Suprapubic skin (tissue), 4 donors: ENCODE measurements around the gene TRRAP.

Experiments used
- POLR2A ChIP-seq, 2 donors: fragments of 450-650 bp; IDR thresholded peaks; one replicate each; pipeline ENCODE4 v1.6.1; 2017; ENCODE audit warnings: antibody characterized with exemption in 2 of 2, mild to moderate bottlenecking in 2 of 2, moderate library complexity in 2 of 2
- POLR2AphosphoS5 ChIP-seq, 3 donors: sonication (generic); formaldehyde crosslinking; IDR thresholded peaks; one replicate each; pipeline ENCODE4 v1.6.1; 2017; ENCODE audit warnings: antibody characterized with exemption in 3 of 3
- TF ChIP-seq, protein P1 (sequence below), 2 donors: fragments of 200-600 bp in 1 of 2; fragments of 450-650 bp in 1 of 2; sonication (generic) in 1 of 2; IDR thresholded peaks; one replicate each; pipeline ENCODE4 v1.5.1; 2016 to 2019; ENCODE audit warnings: antibody characterized with exemption in 2 of 2, mild to moderate bottlenecking in 1 of 2, moderate library complexity in 1 of 2

DNA sequence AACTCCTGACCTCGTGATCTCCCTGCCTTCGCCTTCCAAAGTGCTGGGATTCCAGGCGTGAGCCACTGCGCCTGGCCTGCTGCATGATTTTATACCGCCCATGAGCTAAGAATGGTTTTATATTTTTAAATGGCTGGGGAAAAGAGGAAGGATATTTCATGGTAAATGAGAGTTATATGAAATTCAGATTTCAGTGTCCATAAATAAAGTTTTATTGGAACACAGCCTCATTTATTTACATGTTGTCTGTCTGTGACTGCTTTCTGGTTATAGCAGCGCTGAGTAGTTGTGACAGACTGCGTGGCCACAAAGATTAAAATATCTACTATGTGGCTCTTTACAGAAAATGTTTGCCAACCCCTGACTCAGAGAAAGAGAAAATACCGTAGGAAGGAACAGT is 2.2 kb downstream of the TRRAP start:
- TF ChIP-seq, protein P1, sequence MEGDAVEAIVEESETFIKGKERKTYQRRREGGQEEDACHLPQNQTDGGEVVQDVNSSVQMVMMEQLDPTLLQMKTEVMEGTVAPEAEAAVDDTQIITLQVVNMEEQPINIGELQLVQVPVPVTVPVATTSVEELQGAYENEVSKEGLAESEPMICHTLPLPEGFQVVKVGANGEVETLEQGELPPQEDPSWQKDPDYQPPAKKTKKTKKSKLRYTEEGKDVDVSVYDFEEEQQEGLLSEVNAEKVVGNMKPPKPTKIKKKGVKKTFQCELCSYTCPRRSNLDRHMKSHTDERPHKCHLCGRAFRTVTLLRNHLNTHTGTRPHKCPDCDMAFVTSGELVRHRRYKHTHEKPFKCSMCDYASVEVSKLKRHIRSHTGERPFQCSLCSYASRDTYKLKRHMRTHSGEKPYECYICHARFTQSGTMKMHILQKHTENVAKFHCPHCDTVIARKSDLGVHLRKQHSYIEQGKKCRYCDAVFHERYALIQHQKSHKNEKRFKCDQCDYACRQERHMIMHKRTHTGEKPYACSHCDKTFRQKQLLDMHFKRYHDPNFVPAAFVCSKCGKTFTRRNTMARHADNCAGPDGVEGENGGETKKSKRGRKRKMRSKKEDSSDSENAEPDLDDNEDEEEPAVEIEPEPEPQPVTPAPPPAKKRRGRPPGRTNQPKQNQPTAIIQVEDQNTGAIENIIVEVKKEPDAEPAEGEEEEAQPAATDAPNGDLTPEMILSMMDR (IDR thresholded peaks at IDR 0.05), result no peak
- TF ChIP-seq POLR2A (IDR thresholded peaks at IDR 0.05), result no peak
- TF ChIP-seq POLR2AphosphoS5 (IDR thresholded peaks at IDR 0.05), result no peak
